HG03342 (cell line): Measurements from ENCODE around the gene SET.

ENCODE experiments used
- ATAC-seq: cut with Tn5 transposase; IDR thresholded peaks from one replicate; pipeline ENCODE4 v1.9.1; 2021; ENCODE audit warnings: mild to moderate bottlenecking, moderate library complexity; ENCODE audit not compliant: unreplicated experiment

Gene SET

GRCh38 chr9:128728298-128728697, 39.3 kb downstream of the SET start:
- ATAC-seq = no peak

- no peak for ATAC-seq
Observed at GRCh38 chr9:128729302-128729701, 40.3 kb downstream of the SET start.

- no peak for ATAC-seq
Observed at GRCh38 chr9:128729766-128730517, 40.9 kb downstream of the SET start.

GRCh38 chr9:128731093-128731492, 42.1 kb downstream of the SET start:
- ATAC-seq = no peak

GRCh38 chr9:128731691-128732090, 42.7 kb downstream of the SET start:
- ATAC-seq = no peak

GRCh38 chr9:128732576-128732975, 43.6 kb downstream of the SET start:
- ATAC-seq = no peak

- ATAC-seq = no peak
Observed at GRCh38 chr9:128733256-128733655, 44.2 kb downstream of the SET start.

GRCh38 chr9:128735373-128735772, 46.4 kb downstream of the SET start:
- ATAC-seq = no peak

- no peak for ATAC-seq
Observed at GRCh38 chr9:128742401-128742800, 53.4 kb downstream of the SET start.

- no peak for ATAC-seq
Observed at GRCh38 chr9:128743421-128743820, 54.4 kb downstream of the SET start.
